GM19455 (cell line): ENCODE data around the gene CDK4.

Experiments
- ATAC-seq: cut with Tn5 transposase; IDR thresholded peaks from one replicate; pipeline ENCODE4 v1.9.1; 2021; ENCODE audit not compliant: unreplicated experiment

CDK4 gene

DNA sequence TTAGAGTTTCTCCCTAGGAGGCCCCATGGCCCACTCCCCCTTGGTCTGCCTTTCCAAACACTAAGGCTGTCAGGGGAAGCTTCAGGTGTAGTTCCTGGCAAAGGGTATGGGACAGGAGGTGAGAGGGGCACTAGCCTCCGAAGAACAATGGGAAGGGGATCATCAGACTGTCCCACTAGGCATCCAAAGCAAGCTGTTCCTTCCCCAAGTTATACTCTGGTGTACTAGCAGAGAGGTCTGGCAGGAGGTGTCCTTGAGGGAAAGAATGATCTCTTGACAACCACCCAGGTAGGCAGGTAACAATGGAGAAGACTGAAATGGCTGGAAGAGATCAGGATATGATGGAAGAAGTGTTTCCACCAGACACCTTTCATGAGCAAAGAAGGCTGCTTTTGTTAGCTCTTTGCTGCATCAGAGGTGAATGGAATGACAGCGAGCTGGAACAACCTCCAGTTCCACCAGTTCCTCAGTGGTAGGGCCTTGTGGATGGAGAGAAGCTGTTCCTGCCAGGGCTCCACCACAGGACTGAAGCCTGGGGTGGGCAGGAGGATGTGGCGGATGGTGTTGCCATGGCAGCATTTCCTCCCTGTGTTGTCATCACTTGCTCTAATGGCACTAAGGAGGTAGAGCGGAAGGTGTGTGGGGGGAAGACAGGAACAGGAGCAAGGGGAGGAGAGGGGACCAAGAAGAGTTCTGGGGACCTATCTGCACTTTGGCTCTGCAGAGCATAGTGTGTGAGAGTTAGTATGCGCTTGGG, 11.3 kb downstream of the CDK4 start:
- ATAC-seq, result peak; percentile 42

DNA sequence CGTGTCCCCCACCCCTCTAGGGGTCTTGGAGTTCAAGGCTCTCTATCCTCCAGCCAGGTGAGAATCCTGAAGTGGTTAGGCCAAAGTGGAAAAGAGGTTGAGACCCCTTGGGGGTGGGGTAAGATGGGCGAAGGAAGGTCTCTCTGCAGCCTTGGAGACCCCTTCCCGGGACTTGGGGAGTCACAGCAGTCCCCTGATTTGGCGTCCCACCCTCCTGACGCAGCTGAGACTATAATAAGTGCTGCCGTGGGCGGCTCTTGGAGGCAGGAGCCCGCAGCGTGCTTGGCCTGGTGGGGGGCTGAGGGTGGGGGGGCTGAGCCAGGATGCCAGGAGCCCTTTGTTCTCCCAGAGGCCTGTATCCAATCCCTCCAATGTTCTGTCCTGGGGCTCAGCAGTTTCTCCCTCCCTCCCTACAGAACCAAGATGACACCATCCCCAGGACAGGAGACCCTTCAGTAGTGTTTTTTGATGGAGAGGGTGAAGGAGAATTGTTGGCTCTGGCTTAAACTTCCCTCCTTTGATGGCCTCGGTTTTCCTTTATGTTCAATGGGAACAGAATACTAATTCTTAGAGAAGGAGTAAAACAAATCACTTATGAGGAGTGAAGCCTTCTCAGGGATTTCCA, 12.1 kb downstream of the CDK4 start:
- no peak for ATAC-seq

DNA sequence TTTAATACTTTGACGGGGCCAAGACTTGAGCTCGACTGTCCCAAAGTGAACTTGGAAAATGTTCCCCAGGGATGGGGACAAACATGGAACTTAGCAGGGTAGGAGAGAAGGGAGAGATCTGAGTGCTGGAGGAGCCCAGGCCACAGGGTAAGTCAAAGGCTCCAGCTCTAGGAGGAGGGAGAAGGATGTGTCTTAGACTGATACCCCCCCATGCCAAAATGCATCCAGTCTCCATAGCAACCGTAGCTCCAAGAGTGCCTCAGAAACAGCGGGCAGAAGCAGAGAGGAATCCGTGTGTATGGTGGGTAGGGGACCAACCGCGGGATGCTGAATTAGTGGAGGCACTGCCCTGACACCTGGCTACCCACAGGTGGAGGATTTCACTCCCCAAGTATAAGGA, 12.7 kb downstream of the CDK4 start:
- ATAC-seq, result no peak

DNA sequence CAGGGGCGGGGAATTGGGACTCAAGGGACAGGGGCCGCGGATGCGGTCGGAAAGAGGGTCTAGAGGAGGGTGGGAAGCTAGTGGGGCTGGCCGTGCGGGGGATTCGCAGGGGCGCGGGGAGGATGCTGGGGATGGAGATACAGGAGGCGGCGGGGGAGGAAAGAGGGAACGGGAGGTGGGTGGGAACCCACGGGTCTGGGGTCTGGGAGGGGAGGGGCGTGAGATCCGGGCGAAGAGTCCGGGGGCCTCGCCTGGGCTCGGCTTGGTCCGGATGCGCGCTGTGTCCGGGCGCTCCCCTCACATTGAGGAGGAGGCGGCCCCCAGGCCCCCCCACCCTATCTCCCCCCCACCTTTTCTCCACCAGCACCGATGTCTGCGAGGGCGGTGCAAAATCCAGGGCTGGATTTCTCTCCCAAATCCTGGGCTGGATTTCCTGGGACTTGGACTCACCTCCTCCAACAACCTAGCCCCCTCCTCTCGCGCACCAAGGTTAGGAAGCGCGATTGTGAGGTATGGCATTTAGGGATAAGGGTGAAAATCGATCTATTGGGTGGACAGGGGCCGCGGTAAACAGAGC, 13.4 kb downstream of the CDK4 start, which contains the start of gene AGAP2:
Gene AGAP2 (minus strand): TSS at position 82 of the 577 bp plus-strand sequence. CDS start 496 bp downstream, outside the sequence.
- no peak for ATAC-seq

DNA sequence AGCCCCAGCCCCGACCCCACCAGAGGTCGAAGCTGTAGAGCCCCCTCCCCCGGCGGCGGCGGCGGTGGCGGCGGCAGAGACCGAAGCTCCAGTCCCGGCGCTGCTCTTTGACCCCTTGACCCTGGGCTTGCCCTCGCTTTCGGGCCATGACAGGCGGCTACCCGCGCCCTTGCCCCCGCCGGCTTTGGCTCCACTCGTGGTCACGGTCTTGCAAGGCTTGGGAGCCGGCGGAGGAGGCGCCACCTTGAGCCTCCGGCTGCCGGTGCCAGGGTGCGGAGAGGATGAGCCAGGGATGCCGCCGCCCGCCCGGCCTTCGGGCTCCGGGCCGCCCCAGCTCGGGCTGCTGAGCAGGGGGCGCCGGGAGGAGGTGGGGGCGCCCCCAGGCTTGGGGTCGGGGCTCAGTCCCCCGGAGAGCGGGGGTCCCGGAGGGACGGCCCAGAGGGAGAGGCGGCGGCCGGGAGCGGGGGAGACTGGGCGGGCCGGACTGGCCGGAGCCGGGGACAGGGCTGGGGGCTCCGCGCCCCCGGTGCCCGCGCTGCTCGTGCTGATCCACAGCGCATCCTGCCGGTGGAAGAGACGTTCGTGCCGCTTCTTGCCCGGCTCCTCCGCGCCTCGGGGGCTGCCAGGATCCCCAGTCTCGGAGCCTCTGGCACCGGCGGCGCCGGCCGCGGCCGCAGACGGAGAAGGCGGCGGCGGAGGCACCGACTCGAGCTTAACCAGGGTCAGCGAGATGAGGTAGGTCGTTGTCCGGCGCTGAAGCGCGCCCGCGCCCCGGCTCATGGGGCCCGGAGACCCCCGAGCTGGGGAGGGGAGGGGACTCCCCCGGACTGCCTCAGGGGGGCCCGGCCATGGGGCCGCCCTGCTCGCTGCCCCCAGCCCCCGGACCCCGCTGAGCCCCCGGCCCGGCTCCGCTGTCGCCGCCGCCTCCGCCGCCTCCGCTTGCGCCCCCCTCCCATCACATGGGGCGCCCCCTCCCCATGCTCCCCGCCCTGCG, 14.3 kb downstream of the CDK4 start:
- ATAC-seq, result no peak

DNA sequence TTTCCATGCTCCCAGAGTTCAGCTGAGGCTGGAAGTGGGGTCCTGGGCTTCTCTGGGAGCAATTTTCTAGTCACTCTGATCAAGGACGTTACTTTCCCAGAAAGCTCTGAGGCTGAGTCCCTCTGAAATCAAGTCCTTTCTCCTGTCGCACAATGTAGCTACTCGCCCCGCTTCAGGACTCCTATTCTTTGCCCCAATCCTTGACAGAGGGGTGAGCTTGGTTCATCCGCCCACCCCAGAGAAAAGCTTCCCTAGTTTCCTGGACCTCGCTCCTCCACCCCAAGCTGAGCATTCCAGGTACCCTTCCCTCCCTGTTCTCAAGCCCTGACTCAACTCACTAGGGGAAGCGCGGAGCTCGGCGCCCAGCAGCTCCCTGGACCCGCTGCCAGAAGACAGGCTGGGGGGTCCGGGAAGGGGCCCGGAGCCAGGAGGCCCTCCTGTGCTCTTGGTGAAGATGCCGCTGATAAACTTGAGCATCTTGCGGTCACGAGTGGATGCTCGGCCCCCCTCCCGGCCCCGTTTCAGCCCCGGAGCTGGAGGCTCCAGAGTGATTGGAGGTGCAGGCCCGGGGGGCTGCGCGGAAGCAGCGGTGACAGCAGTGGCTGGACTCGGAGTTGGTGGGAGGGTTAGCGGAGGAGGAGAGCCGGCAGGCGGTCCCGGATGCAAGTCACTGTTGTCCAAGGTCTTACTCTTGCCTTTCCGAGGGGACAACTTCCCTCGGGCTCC, 15.2 kb downstream of the CDK4 start:
- no peak for ATAC-seq

DNA sequence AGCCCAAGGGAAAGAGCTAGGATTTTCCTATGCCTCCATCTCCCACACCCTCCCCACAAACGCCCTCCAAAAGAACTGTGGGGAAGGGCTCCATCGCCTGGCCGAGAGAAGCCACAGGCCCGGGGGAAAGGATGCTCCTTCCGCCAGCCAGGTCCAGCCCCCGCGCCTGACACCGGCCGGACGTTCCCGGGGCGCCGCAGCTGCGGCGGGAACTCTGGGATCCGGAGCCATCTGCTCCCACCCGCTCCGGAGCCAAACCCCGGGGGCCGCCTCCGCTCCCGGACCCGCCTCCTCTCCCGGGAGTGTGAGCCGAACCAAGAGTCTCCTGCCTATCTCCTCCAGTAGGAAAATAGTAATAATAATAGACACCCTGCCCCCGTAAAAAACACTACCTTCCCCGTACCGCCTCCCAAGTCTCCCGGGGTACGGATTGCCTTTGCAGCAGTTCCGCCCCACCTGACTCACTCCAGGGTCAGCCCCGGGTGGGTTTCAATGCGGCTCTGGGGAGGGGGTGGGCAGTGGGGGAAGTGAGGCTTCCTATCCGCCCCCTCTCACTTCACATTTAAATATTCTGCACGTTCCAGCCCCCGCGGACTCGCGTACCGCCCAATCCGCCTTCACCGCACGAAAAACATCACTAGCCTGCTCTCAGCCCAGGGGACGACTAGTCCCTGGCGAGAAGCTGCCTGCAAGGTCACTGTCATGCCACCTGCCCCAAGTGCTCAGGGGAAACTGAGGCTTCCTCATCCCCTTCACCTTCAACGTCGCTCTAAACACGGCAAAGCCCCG, 16.0 kb downstream of the CDK4 start:
- ATAC-seq, result no peak

DNA sequence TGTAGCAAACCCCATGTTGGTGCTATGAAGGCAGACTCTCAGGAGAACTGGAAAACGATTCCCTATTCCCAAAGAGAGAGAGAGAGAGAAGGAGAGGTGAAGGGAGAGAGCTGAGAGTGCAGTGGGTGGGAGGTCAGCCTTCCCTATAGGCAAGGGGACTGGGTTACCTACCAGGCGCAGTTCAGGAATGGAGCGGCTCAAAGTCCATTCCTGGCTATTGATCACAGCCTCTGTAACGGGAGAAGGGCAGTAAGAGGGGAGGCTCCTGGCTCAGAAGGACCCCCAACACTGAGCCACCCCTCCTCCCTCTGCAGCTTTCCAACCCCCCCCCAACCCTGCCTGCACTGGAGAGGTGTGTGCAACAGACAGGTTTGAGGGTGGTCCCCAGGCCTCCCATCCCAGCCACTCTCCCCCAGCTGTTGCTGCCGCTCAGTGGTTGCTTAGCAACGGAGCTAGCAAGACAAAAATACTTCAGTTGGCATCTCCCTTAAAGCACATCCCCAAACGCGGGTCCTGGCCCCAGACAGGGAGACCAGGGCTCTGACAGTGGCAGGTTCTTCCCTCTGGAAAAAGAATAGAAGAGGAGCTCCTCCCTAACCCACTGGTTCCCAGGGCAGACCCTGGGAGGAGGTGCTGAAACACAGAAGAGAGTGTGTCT, 16.8 kb downstream of the CDK4 start:
- no peak for ATAC-seq

DNA sequence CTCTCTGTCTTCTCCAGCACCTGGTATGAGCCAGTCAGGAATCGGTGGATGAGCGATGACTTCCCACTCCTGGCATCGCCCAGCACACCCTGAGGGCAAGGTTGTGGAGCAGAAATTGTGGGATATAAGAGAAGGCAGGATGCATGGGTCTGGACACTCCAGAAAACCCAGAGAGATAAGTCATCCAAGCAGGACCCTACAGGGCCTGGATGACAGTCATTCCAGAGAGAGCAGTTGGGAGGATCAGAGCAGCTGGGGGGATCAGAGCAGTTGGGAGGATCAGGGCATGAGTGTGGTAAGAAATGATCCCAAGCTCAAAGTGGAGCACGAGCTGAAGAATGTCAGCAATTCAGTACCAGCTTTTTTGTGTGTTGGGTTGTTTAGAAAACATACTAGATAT, 17.5 kb downstream of the CDK4 start:
- ATAC-seq, result no peak

DNA sequence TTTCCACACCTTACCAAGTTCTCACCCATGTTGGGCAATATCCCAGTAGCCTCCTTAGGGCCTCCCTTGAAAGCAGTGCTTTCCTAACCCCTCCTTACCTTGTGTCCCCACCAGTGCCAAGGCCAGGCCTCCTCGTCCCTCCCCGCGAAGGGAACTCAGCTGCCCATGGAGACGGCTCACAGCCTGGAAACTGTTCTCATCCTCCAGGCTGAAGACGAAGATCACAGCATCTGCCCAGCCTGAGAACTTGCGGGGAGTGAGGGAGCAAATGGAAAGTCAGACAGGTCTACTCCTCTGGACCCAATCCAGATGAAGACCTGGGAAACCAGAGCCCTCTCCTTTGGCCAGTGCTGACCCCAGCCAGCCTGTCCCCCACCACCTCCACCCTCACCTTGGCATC, 18.2 kb downstream of the CDK4 start:
- no peak for ATAC-seq

DNA sequence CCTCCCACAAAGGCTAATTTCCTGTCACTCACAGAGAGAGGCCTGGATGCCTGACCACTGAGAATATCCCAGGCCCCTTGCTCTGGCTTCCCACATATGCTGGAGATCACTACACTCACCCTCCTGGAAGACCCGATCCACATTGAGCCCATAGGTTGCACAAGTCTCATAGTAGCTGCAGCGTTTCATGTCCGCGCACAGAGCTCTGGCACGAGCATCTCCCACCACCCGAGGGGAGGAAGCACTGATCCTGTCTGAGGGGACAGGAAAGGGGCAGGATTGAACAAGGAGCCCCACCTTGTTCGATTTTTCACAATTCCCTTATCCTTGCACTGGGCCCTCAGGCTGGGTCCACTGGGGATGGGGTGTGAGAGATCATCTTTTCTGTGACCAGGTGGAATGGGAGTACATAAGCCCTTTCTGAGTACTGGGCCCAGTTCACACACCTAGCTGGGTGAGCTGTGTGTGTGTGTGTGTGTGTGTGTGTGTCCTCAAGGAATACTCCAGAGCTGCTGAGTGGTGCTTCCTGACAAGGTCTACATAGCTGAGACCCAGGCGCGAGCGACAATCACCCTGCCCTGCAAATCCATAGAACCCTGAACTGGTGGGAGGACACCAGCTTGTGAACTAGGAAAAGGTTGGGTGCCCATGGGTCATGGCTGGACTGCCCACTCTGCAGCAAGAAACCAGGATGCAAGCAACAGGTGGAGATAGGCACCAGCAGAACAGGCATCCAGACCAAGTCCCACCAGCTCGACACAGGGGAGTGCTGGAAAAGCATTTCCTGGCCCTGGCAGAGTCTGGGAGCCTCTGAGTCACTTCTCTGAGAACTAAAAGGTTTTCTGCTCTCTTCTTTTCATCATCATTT, 19.1 kb downstream of the CDK4 start:
- no peak for ATAC-seq

DNA sequence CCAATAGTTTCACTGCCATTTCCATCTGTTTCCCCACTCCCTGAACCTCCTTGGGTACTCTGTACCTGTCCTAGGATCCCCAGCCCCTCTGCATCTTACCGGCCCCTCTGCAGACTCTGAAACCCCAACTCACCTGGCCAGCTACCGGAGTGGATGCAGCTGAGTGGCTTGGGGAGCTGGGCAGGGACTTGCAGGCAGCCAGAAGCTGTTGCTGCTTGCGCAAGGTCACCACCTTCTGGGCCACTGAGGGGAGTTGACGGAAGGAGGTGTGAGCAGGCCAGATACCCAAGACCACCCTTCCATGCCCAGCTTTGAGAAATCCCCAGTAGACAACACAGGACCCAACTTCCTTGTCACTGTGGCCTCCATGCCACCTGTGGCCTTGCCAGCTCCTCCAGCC, 19.8 kb downstream of the CDK4 start:
- ATAC-seq, result no peak

DNA sequence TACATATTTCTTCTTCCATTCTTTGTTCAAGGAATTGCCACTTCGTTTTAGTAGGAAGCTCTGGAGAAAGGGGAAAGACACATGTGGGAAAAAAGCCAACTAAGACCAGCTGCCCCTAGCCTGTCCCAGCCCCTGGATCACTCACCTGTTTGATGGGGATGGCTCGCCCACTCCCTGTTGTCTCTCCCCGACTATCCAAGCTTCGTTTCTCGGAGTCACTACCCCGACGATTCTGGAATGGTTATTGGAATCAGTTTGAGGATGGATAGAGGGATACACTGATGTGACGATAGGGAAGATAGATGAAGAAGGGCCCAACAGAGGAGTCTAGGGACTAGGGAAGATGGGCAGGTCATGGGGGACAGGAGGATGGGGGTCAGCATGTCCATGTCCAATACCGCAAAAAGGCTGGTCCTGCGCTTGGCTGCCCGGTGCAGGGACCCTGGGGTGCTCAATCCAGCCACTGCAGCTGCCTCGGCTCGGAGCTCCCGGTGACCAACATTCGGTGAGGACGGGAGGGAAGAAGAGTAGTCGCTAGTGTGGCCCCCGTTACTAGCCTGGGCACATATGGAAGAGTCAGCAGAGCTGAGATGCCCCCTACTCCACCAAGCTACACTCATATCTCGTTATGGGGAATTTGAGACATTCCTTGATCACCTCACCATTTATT, 20.6 kb downstream of the CDK4 start:
- ATAC-seq, result no peak

DNA sequence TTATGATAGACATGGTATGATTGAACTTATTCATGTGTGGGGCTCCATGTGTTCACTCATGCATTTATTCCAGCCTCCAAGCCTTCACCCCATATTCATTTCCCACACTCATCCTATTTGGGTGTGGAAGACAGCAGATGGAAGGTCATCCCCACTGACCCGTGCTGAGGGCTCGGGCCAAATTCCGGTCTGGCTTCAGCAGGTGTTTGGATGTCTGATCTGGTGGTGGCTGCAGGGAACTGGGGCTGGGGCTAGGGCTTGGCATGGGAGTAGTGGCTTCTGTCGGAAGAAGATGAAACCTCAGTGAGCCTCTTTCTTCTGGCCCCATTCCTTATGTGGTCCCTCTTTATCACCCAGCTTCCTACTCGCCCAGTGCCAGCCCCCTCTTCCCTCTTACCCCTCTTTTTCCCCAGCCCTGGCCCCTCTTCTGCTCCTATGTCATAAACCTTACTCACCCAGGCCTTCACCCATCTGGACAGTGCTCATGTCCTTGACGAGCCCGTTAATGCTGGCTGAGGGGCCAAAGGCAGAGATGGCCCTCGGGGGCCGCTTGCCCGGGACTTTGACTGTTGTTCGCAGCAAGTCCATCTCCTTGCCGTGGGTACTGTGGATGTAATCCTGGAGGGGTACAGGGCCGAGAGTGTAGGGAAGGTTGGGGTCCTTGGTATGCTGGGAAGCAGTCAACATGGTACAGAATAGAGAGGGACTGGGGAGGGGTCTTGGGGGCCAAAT, 21.6 kb downstream of the CDK4 start:
- ATAC-seq, result no peak

DNA sequence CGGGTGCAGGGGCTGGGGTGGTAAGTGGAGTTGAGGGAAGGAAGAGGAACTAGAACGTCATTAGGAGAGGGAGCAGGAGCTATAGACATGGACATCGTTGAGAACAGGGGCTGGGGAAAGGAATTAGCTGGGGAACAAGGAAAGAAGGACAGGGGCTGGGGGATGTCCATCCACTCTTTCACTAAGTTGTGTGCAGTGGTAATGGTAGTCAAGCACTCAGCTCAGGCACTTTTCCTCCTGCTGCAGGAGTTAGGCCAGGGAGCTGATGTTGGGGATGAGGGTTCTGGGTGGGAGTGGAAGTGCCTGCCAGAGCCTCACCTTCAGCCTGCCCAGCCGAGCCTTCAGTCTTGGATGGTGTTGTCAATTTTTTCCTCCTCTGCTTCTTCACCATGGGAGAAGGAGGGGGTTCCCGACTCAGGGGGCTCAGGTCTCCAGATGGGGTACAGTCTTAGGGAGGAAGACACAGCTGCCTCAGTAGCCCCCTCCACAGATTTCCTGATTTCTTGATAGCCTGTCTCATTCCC, 22.7 kb downstream of the CDK4 start:
- ATAC-seq, result no peak

DNA sequence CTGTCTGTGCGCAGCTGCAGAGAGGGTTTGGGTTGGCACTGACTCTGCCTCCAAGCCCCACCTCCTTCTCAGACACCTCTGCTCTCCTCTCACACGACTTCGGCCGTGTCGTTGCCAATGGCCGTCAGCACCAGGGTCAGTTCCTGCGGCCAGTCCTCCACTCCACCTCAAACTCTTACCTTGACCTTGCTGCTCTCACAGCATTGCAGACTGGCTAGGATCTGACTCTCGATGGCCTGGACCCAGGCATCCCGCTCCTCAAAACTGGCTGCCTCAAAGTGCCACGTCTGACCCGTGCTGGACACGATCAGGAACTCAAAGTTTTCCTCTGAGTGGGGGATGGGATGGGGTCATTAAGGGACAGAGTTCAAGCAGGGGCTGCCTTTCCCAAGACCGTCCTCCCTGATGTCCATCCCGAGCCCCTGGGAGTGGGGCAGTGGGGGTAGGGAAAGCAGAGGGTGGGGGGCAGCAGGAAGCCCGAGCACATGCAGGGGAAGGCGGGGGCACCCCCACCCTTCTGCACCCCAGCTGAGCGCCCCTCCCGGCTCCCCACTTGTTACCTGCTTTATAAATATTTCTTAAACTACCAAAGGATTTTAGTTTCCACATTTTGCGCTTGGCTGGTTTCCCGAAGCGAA, 24.2 kb downstream of the CDK4 start:
- ATAC-seq, result no peak
